HepG2 (cell line): ENCODE results near the gene GPR65. TPM values are rescaled to one million over a fixed set of nuclear protein-coding genes. Genes with fewer than 3 reads are reported as not detected.

Experiments used
- ATAC-seq: fragments of 200-7000 bp; cut with Tn5 transposase; 3 replicates; pipeline ENCODE4 v1.9.1; 2020; ENCODE audit warnings: mild to moderate bottlenecking, moderate library complexity
- BruUV-seq: library from RNA; stranded (reverse); fragments of 400-500 nt; replicated peaks from 2 replicates; lab custom pipeline; 2021; lab: Mats Ljungman, UMichigan
- CTCF ChIA-PET: fragments of 300-600 bp; formaldehyde crosslinking; extraction: SDS; loops from one replicate; lab custom pipeline; 2021; ENCODE audit warnings: low total read pairs, inconsistent platforms, low intra/inter-chr PET ratio; lab: Yijun Ruan, JAX
- POLR2A ChIA-PET: fragments of 350-600 bp; sonication (Branson Sonifier 250); formaldehyde crosslinking; loops from one replicate; lab custom pipeline; 2020; ENCODE audit warnings: antibody characterized with exemption, inconsistent platforms; lab: Yijun Ruan, JAX
- DNase-seq: peaks from one replicate; pipeline ENCODE4 v3.0.0-alpha.2; 2015; ENCODE audit warnings: low spot score
- FAIRE-seq: peaks from 3 replicates; lab custom pipeline; 2011; peaks lifted over from hg19 to GRCh38; lab: Jason Lieb, UNC
- H2AFZ ChIP-seq: one replicate; pipeline ENCODE4 v1.6.1; 2011; ENCODE audit warnings: low read length, inconsistent platforms
- H3K27ac ChIP-seq: fragments of 300-600 bp; 3 replicates; pipeline ENCODE4 v1.8.0; 2011; ENCODE audit warnings: mixed run types, mild to moderate bottlenecking, mixed read lengths, low read length, inconsistent platforms; ENCODE audit not compliant: insufficient read depth; ENCODE audit errors: extremely low read length
- H3K27me3 ChIP-seq, 2 experiments: fragments of 200-600 bp in 1 of 2; 2 replicates in 1 of 2; 3 replicates in 1 of 2; pipeline versions ENCODE4 v1.6.0 to v1.8.0; 2011; ENCODE audit warnings: low read length in 2 of 2, mild to moderate bottlenecking in 2 of 2, moderate library complexity in 2 of 2, inconsistent platforms in 1 of 2; ENCODE audit not compliant: insufficient read depth in 2 of 2, control insufficient read depth in 1 of 2
- H3K36me3 ChIP-seq, 2 experiments: fragments of 200-600 bp in 1 of 2; replicated peaks in 1 of 2; 2 replicates in 1 of 2; 3 replicates in 1 of 2; pipeline versions ENCODE4 v1.5.1 to v1.8.0; 2011; ENCODE audit warnings: low read length in 2 of 2, inconsistent platforms in 1 of 2; ENCODE audit not compliant: insufficient read depth in 2 of 2, control insufficient read depth in 1 of 2
- H3K4me1 ChIP-seq: 2 replicates; pipeline ENCODE4 v1.5.1; 2012; ENCODE audit warnings: low read length, inconsistent platforms; ENCODE audit not compliant: insufficient read depth
- H3K4me2 ChIP-seq: 2 replicates; pipeline ENCODE4 v1.6.0; 2011; ENCODE audit warnings: low read depth, low read length, inconsistent platforms
- H3K4me3 ChIP-seq, 3 experiments: fragments of 200-600 bp in 1 of 3; sonication (generic), shearing (Covaris generic) in 1 of 3; replicated peaks in 1 of 3; 2 replicates each; pipeline ENCODE4 v1.5.1; 2011 to 2016; ENCODE audit warnings: low read length in 3 of 3, inconsistent platforms in 2 of 3, low read depth in 2 of 3, mild to moderate bottlenecking in 2 of 3, control low read depth in 1 of 3, mixed read lengths in 1 of 3; ENCODE audit not compliant: insufficient read depth in 1 of 3
- H3K79me2 ChIP-seq: one replicate; pipeline ENCODE4 v1.6.1; 2011; ENCODE audit warnings: low read length, inconsistent platforms; ENCODE audit not compliant: insufficient read depth
- H3K9ac ChIP-seq: 2 replicates; pipeline ENCODE4 v1.6.0; 2011; ENCODE audit warnings: mild to moderate bottlenecking, low read depth, low read length, inconsistent platforms; ENCODE audit not compliant: insufficient read depth
- H3K9me3 ChIP-seq: 2 replicates; pipeline ENCODE4 v1.5.1; 2012; ENCODE audit warnings: mild to moderate bottlenecking, low read length
- H4K20me1 ChIP-seq: 2 replicates; pipeline ENCODE4 v1.6.0; 2011; ENCODE audit warnings: inconsistent platforms, mild to moderate bottlenecking, low read length, moderate library complexity; ENCODE audit not compliant: insufficient read depth
- ADNP ChIP-seq: sonication (generic); formaldehyde crosslinking; IDR thresholded peaks from 2 replicates; pipeline ENCODE4 v1.4.0; 2020; ENCODE audit warnings: missing genetic modification reagents
- FLYWCH1 ChIP-seq: sonication (generic); formaldehyde crosslinking; IDR thresholded peaks from 2 replicates; pipeline ENCODE4 v1.8.1; 2023; ENCODE audit warnings: mild to moderate bottlenecking, missing genetic modification reagents
- HIVEP1 ChIP-seq: sonication (generic); formaldehyde crosslinking; IDR thresholded peaks from 2 replicates; pipeline ENCODE4 v1.4.0; 2020; ENCODE audit warnings: mild to moderate bottlenecking, missing genetic modification reagents
- PHF5A ChIP-seq: IDR thresholded peaks from one replicate; pipeline ENCODE4 v1.6.1; 2018; ENCODE audit warnings: low read depth, missing genetic modification reagents; ENCODE audit not compliant: unreplicated experiment
- PITX1 ChIP-seq: sonication (generic); formaldehyde crosslinking; IDR thresholded peaks from 2 replicates; pipeline ENCODE4 v1.5.1; 2020; ENCODE audit warnings: mild to moderate bottlenecking, missing genetic modification reagents
- RBM22 ChIP-seq: fragments of 200-400 bp; formaldehyde crosslinking; optimal IDR thresholded peaks from 2 replicates; pipeline ENCODE3; 2017; ENCODE audit warnings: mild to moderate bottlenecking, low read length, moderate library complexity
- SMARCE1 ChIP-seq: fragments of 450-650 bp; IDR thresholded peaks from 2 replicates; pipeline ENCODE4 v1.6.1; 2017; ENCODE audit warnings: borderline replicate concordance
- ZBTB49 ChIP-seq: sonication (generic); formaldehyde crosslinking; IDR thresholded peaks from 2 replicates; pipeline ENCODE4 v1.4.0; 2020; ENCODE audit warnings: missing genetic modification reagents, borderline replicate concordance
- ZFP36L2 ChIP-seq: sonication (generic); formaldehyde crosslinking; IDR thresholded peaks from 2 replicates; pipeline ENCODE4 v1.4.0; 2020; ENCODE audit warnings: missing genetic modification reagents
- ZSCAN29 ChIP-seq: sonication (generic); formaldehyde crosslinking; conservative IDR thresholded peaks from 2 replicates; pipeline ENCODE4 v1.4.0; 2020; ENCODE audit warnings: mild to moderate bottlenecking, missing genetic modification reagents
- WGBS: methylation state at CpG from one replicate; pipeline ENCODE4 v1.1.6; 2017; ENCODE audit warnings: low lambda C conversion rate; 5-methylcytosine and 5-hydroxymethylcytosine counted together
- in situ Hi-C: cut with HindIII; loops from 2 replicates; pipeline ENCODE4 v1.10.0; 2017; ENCODE audit warnings: low pct_unique_long_range_greater_than_20kb; ENCODE audit not compliant: extremely low pct_ligation_motif_present
- intact Hi-C: fragments of 100-400 bp; cut with micrococcal nuclease; formaldehyde crosslinking; loops from one replicate; pipeline ENCODE4 v1.10.0; 2022; ENCODE audit not compliant: unreplicated experiment
- polyA plus RNA-seq, 8 experiments: library from polyadenylated mRNA; depleted of rRNA in 3 of 8; stranded (reverse) in 7 of 8; unstranded in 1 of 8; fragments of >200 nt; fragmentation: Illumina TruSeq in 4 of 8; extraction: Trizol in 4 of 8; gene quantifications; 2 replicates each; pipeline versions ENCODE4 v1.2.1 to v1.2.3, GENCODE V29; 2011 to 2016; ENCODE audit warnings: low read depth in 4 of 8, missing spikeins in 1 of 8, mixed read lengths in 1 of 8; ENCODE audit not compliant: insufficient read depth in 1 of 8
- total RNA-seq, 5 experiments: library from RNA; depleted of rRNA; stranded (reverse); fragments of >200 nt; fragmentation: Illumina TruSeq; extraction: Trizol; gene quantifications; 2 replicates each; pipeline ENCODE4 v1.2.3, GENCODE V29; 2016; ENCODE audit warnings: low read depth in 1 of 5
- TF ChIP-seq, protein P1 (sequence below): sonication (generic); formaldehyde crosslinking; IDR thresholded peaks from 2 replicates; pipeline ENCODE4 v1.5.0; 2020; ENCODE audit warnings: mild to moderate bottlenecking, missing genetic modification reagents
- TF ChIP-seq, protein P2 (sequence below): sonication (generic); formaldehyde crosslinking; IDR thresholded peaks from 2 replicates; pipeline ENCODE4 v1.4.0; 2020; ENCODE audit warnings: mild to moderate bottlenecking, missing genetic modification reagents, borderline replicate concordance
- TF ChIP-seq, protein P3 (sequence below): sonication (generic); formaldehyde crosslinking; IDR thresholded peaks from 2 replicates; pipeline ENCODE4 v1.5.1; 2020; ENCODE audit warnings: missing genetic modification reagents, mild to moderate bottlenecking, borderline replicate concordance

The GPR65 gene
- total and polyA plus RNA-seq, 2 of the 13 experiments (the other 11 are each of a cell fraction or from before 2014, with no cell fraction given) = not detected

GRCh38 chr14:88007608-88008007, 2.7 kb downstream of the GPR65 start:
- H3K27ac ChIP-seq = no peak overlapping the region
- no peak overlapping the region for H3K4me2 ChIP-seq
- WGBS = 0% methylated on average over 1 of the region's 1 CpG
- H3K9ac ChIP-seq = no peak overlapping the region
- peaks cover 12% of the 10 kb centered on the region; the same call in 1 of the 2 replicates for H3K4me1 ChIP-seq
- no peaks in the 10 kb centered on the region for H3K79me2 ChIP-seq
- intact Hi-C loops = no loop called here
- H3K27me3 ChIP-seq = no peaks in the 10 kb centered on the region
- in situ Hi-C loops = loop anchor here (25.0 kb wide), 1 partner anchor 380 kb away; the partner anchor contains the start of gene SPATA7
- TF ChIP-seq HIVEP1 (CRISPR knock-in tag) (no peak), SMARCE1 (no peak), ZFP36L2 (CRISPR knock-in tag) (no peak), FLYWCH1 (CRISPR knock-in tag) (no peak), ZSCAN29 (CRISPR knock-in tag) (no peak), ADNP (no peak), PITX1 (CRISPR knock-in tag) (no peak), RBM22 (no peak), PHF5A (CRISPR knock-in tag) (no peak), ZBTB49 (CRISPR knock-in tag) (no peak)
- TF ChIP-seq, protein P1, sequence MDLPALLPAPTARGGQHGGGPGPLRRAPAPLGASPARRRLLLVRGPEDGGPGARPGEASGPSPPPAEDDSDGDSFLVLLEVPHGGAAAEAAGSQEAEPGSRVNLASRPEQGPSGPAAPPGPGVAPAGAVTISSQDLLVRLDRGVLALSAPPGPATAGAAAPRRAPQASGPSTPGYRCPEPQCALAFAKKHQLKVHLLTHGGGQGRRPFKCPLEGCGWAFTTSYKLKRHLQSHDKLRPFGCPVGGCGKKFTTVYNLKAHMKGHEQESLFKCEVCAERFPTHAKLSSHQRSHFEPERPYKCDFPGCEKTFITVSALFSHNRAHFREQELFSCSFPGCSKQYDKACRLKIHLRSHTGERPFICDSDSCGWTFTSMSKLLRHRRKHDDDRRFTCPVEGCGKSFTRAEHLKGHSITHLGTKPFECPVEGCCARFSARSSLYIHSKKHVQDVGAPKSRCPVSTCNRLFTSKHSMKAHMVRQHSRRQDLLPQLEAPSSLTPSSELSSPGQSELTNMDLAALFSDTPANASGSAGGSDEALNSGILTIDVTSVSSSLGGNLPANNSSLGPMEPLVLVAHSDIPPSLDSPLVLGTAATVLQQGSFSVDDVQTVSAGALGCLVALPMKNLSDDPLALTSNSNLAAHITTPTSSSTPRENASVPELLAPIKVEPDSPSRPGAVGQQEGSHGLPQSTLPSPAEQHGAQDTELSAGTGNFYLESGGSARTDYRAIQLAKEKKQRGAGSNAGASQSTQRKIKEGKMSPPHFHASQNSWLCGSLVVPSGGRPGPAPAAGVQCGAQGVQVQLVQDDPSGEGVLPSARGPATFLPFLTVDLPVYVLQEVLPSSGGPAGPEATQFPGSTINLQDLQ (CRISPR knock-in tag) = no peak
- TF ChIP-seq, protein P2, sequence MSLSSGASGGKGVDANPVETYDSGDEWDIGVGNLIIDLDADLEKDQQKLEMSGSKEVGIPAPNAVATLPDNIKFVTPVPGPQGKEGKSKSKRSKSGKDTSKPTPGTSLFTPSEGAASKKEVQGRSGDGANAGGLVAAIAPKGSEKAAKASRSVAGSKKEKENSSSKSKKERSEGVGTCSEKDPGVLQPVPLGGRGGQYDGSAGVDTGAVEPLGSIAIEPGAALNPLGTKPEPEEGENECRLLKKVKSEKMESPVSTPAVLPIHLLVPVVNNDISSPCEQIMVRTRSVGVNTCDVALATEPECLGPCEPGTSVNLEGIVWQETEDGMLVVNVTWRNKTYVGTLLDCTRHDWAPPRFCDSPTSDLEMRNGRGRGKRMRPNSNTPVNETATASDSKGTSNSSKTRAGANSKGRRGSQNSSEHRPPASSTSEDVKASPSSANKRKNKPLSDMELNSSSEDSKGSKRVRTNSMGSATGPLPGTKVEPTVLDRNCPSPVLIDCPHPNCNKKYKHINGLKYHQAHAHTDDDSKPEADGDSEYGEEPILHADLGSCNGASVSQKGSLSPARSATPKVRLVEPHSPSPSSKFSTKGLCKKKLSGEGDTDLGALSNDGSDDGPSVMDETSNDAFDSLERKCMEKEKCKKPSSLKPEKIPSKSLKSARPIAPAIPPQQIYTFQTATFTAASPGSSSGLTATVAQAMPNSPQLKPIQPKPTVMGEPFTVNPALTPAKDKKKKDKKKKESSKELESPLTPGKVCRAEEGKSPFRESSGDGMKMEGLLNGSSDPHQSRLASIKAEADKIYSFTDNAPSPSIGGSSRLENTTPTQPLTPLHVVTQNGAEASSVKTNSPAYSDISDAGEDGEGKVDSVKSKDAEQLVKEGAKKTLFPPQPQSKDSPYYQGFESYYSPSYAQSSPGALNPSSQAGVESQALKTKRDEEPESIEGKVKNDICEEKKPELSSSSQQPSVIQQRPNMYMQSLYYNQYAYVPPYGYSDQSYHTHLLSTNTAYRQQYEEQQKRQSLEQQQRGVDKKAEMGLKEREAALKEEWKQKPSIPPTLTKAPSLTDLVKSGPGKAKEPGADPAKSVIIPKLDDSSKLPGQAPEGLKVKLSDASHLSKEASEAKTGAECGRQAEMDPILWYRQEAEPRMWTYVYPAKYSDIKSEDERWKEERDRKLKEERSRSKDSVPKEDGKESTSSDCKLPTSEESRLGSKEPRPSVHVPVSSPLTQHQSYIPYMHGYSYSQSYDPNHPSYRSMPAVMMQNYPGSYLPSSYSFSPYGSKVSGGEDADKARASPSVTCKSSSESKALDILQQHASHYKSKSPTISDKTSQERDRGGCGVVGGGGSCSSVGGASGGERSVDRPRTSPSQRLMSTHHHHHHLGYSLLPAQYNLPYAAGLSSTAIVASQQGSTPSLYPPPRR (CRISPR knock-in tag) = no peak
- TF ChIP-seq, protein P3, sequence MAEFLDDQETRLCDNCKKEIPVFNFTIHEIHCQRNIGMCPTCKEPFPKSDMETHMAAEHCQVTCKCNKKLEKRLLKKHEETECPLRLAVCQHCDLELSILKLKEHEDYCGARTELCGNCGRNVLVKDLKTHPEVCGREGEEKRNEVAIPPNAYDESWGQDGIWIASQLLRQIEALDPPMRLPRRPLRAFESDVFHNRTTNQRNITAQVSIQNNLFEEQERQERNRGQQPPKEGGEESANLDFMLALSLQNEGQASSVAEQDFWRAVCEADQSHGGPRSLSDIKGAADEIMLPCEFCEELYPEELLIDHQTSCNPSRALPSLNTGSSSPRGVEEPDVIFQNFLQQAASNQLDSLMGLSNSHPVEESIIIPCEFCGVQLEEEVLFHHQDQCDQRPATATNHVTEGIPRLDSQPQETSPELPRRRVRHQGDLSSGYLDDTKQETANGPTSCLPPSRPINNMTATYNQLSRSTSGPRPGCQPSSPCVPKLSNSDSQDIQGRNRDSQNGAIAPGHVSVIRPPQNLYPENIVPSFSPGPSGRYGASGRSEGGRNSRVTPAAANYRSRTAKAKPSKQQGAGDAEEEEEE = no peak
- FAIRE-seq = no peak
- no peak overlapping the region for H3K4me3 ChIP-seq
- DNase-seq = no peak
- no peak overlapping the region for H2AFZ ChIP-seq
- H3K9me3 ChIP-seq = no peaks in the 10 kb centered on the region
- H3K36me3 ChIP-seq = no peaks in the 10 kb centered on the region
- no TSS peak for BruUV-seq
- ChIA-PET CTCF (no interaction called here), POLR2A (no interaction called here)
- no peak for ATAC-seq
- H4K20me1 ChIP-seq = no peaks in the 10 kb centered on the region
